Fibroblast of skin of left quadriceps (primary cell): ENCODE measurements around the gene C1RL.
A peak's percentile ranks its signal among the peaks of the same experiment; 100 is the strongest.

ENCODE experiments used
- DNase-seq, 2 experiments: peaks; one replicate each; pipeline ENCODE4 v3.0.0-alpha.2; 2013; ENCODE audit warnings: low read depth in 2 of 2

The C1RL gene, protein sequence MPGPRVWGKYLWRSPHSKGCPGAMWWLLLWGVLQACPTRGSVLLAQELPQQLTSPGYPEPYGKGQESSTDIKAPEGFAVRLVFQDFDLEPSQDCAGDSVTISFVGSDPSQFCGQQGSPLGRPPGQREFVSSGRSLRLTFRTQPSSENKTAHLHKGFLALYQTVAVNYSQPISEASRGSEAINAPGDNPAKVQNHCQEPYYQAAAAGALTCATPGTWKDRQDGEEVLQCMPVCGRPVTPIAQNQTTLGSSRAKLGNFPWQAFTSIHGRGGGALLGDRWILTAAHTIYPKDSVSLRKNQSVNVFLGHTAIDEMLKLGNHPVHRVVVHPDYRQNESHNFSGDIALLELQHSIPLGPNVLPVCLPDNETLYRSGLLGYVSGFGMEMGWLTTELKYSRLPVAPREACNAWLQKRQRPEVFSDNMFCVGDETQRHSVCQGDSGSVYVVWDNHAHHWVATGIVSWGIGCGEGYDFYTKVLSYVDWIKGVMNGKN

DNA sequence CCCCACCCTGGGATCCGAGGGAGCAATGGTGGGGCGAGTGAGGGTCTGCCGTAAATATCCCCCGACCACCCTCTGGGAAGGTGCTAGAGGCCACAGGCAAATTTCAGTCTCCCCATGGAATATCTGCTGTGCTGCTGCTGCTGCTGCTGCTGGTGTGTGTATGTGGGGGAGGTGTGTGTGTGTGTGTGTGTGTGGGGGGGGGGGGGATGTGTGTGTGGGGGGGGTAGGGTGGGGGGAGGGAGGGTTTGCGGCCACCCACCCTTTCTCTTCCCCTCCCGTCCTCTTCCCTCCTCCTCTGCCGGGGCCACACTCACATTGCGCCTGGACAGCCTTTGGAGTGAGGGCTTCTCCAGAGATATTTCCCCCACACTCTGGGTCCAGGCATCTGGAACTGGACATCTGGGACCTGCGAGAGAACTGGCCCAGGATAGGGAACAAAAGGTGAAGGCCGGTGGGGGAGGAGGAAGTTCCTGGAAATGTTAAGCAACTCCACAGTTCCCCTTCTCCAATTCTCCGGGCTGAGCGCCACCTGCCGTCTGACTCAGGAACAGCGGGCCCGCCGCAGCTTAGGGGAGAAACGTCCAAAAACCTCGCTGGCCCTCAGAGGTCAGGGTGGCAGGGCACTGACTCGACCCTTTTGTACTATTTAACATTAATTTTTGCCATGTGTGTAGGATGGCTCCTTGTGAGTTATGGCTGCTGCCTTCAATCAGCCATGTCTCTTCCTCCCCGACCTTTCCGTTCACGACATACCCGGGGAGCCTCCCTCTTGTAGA lies at the start of gene C1RL:
Gene C1RL (minus strand): TSS at position 419 of the 776 bp plus-strand sequence. CDS start 34 bp downstream, at position 385.
- DNase-seq: peak; percentile 75 to 76

DNA sequence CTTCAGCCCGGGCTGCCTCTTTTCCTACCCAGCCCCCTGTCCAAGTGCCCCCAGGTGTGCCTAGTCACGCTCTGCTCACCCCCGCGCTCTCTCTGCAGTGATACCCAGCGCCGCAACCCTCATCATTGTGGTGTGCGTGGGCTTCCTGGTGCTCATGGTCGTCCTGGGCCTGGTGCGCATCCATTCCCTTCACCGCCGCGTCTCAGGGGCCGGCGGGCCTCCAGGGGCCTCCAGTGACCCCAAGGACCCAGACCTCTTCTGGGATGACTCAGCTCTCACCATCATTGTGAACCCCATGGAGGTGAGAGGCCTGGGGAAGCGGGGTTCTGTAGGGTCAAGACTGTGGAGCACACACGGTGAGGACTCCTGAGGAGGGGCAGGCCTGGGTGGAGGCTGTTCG lies 48.4 kb upstream of the C1RL start:
- DNase-seq: no peak

DNA sequence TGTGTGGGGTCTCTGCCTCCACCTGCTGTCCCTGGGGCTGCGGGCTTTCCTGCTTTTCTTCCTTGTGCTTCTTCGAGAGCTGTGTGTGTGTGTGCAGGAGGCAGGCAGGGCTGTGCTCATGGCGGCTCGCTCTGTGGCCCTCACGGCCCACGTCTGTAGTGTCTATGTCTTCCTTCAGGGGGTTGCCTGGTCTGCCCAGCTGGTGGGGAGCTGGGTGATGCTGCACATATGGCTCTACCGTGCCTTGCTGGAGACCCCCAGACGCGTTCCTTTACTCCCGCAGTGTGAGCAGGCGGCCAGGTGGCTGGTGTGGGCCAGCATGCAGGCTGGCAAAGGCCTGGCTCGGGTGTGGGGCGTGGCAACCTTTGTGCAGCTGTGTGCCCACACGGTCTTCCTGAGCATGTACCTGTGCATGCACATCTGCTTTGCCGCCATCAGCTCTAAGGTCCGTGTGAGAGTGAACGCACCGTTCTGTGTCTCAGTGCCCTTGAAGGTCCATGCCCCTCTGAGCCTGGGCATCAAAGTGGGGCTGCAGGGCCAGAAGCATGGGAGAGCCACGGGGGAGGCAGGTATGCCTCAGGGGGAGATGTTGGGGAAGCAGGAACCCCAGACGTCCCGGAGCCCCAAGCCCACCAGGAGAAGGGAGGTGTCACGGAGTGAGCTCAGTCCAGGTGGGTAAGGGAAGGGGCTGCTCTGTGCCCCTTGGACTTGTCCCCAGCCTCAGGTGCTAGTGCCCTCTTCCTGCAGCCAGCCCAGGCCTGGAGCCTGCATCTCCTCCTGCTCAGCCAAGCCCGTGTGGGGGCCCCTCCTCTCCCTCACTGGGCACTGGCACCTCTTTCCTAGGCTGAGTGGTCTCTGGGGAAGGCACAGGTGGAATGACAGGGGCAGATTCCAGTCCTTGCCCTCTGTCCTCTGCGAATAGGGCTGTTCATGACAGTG lies 47.5 kb upstream of the C1RL start:
- no peak for DNase-seq

DNA sequence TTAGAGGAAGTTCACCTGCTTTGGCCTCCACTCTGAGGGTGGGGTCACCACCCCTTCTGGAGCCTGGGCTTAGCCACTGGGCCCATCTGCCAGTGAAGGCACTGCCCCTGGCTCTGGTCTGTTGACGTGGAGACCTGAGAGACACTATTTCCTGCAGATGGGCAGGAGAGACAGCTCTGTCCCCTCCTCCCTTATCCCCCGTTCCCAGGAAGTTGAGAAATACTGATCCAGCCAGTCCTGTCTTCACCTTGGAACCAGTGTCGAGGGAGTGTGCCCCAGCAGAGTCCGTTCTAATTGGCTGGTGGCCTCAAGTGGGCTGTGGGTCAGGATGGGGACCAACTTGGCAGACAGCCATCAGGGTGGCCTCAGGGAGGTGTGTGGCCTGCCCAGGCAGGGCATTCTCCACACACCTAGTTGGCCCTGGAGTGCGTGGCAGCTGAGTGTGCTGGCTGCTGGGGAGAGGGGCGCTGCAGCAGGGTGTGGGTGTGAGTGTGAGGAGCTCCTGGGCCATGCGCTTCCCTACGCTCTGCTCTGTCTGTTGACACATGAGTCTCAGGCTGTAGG lies 46.5 kb upstream of the C1RL start:
- no peak for DNase-seq

DNA sequence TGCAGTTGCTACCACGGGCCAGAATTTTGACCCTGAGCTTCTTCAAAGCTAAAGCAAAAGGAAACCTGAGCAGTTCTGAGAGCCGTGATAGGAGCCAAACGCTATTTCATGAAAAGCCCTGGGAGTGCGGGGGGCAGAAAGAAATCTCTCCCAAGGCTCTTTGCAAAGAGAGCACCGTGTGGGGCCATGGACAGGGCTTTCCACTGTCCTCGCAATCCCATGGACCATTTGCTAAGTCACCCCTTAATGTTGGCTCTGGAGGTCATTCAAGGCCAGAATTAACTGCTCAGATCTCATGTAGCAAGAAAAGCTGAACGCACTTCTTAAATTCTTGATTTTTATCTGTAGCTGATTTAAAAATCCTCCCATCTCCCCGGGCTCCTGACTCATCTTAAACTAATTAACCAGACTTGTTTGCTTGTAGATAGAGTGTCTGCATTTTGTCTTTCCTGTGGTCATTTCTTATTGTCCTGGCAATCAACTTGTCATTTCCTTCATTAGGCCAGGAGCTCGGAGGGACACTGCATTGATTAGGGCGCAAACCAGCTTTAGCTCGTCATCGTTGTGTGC lies 46.0 kb upstream of the C1RL start:
- no peak for DNase-seq

DNA sequence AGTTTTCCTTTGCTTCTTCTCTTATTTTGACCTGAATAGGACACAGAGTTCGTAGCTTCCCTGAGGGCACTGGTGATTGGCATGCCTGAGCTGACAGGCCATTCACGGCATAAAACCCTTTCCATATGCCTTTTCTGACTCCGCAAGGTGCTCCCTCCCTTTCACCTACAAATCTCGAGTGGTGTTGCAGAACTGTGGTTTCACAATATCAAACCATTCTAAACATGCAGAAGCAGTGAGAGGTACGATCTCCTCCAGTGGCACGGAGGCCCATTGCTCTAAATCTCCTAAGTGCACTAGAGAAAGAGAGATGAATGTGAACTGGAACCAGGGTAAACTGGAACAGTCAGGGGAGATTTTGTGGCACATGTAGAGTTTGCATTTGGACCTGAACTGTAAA lies 45.0 kb upstream of the C1RL start:
- no peak for DNase-seq

DNA sequence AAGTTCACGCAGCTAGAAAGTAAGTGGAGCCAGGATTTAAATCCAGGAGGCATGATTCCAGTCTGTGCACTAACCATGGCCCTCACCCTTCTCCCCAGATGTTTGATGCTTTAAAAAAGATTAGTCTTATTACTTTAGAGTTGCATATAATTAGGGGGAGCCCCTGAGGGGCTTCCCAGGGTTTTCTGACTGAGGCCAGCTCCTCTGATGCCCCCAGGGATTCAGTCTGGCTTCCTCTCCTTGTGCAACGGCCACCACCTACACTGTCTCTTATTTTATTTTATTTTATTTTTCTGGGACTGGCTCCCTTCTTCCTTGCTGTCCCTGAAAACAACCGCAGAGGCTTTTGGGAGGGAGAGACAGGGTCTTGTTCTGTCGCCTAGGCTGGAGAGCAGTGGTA lies 43.8 kb upstream of the C1RL start:
- DNase-seq: no peak

DNA sequence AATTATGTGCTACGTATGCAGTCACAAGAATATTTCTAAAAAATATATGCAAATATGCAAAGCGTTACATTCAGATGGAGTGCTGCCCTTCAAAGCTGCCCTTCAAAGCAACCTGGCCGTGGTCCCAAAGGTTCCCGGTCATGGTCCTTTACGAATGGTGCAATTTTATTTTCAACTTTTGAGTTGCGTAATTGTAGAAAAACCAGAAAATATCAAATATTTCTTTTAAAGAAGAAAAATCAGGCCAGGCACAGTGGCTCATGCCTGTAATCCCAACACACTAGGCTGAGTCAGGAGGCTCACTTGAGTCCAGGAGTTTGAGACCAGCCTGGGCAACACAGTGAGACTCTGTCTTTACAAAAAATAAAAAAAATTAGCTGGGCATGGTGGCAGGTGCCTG lies 42.5 kb upstream of the C1RL start:
- DNase-seq: no peak

DNA sequence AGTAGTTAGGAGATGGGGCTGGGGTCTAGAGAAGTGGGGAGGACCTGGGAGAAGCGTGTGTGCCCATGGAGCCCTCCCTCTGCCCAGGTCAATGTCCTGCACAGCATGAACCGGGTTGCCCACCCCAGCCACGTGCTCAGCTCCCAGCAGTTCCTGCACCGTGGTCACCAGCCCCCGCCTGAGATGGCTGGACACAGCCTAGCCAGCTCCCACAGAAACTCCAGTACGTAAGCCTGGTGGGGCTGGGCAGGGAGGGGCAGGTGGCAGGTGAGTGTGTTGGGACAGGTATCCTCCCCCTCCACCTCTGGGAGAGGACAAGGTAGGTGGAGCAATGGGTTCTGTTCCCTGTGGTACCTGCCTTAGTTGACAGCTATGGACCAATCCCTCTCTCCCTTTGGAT lies 41.8 kb upstream of the C1RL start:
- DNase-seq: no peak

DNA sequence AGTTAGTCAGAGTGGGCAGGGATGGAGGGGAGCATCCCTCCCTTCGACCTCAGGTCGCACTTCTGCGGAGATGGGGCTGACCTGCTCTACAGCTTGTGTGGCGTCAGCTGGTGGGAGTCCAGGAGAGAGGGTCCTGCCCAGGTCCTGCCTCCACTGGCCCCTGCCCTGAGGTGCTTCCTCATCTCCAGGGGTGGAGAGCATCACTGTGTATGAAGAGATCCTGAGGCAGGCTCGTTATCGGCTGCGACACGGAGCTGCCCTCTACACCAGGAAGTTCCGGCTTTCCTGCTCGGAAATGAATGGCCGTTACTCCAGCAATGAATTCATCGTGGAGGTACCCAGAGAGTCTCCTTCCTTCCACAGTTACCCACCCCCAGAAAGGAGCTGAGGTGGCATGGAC lies 41.3 kb upstream of the C1RL start:
- DNase-seq: no peak

DNA sequence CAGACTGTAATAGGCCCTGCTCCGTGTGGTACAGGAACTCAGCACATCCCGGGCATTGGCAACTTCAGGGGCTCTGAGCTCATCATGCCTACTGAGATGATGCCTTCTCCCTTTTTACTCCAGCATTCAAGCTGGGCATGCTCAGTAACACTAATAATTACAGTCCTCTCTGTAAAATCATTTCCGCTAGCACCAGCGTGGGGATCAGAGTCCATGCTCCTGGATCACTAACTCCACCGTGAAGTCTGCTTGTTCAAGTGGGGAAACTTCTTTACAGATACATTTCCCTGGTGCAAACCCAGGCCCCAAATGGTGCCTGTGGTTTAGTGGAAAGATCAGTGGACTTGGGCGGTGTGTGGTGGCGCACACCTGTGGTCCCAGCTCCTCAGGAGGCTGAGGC lies 37.9 kb upstream of the C1RL start:
- no peak for DNase-seq

DNA sequence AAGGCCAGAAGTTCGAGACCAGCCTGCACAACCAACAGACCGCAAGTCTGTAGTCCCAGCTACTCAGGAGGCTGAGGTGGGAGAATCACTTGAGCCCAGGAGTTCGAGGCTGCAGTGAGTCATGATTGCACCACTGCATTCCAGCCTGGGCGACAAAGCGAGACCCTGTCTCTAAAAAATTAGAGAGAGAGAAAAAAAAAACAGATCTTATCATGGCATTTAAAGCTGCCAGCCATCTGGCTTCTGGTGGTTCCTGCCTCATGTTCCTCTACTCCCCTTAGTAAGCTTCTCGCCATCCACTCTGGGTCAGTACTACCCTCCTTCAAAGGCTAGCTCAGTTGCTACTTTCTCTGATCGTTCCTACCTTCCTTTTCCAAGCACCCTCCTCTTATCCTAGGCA lies 37.2 kb upstream of the C1RL start:
- DNase-seq: no peak

DNA sequence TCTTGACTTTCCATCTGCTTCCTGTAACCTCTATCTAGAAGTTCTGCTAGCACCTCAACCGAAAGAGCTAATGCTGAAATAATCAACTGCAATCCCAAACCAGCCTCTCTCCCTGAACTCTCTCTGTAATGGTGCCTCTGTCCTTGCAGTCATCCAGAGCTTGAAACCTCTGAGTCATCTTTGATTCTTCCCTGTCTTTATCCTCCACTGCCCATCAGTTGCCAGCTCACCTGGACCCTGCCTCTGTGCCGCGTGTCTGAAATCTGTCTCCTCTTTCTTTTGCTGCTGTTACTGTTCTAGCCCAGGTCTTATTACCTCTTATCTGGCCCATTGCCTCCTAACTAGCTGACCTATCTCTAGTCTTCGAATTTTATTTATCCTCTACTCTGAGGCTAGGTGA lies 36.7 kb upstream of the C1RL start:
- no peak for DNase-seq

DNA sequence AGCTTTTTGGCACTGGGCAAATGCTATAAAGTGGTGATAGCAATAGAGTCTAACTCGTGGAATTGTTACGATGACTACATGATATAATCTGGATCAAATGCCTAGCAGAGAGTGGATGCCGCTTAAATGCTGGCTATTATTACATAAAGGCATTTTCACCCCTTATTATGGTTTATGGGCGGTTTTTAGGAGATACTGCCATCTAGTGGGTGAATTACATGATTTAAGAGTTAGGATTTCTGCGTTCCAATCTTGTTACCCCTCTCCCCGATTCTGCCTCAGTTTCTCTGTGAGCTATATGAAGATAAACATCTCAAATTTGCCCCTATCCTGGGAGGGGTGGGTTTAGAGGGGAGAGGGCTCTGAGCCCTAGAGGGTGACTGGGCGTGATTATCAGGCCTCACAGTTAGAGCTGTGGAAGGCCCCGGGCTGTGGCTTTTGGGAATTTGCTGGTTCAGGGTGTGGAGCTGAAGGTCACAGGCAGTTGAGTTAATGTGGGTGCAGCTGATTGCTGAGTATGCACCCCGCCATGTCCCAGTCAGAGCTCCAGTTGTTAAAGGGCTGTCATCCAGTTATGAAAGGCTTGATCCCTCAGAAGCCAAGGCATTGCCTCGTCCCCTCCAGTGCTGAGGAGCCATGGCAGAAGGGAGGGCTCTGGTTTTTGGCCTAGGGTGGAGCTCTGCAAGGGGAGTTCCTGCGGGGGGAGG lies 35.6 kb upstream of the C1RL start:
- peak in 1 of 2 experiments; percentile 7 for DNase-seq

DNA sequence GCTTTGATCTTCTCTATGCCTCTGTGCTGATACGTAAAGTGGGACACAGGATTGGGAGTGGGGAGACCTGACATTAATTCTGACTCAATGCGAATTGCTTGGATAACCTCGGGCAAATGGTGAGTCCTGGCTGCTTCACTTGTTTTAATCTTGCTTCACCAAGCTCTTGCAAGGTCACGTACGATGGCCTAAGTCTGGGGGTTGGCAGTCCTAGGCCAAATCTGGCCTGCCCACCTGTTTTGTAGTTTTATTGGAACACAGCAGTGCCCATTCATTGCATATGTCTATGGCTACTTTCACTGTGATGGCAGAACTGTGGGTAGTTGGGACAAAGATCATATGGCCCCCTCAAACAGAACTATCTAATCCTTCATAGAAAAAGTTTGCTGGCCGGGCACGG lies 34.5 kb upstream of the C1RL start:
- no peak for DNase-seq

DNA sequence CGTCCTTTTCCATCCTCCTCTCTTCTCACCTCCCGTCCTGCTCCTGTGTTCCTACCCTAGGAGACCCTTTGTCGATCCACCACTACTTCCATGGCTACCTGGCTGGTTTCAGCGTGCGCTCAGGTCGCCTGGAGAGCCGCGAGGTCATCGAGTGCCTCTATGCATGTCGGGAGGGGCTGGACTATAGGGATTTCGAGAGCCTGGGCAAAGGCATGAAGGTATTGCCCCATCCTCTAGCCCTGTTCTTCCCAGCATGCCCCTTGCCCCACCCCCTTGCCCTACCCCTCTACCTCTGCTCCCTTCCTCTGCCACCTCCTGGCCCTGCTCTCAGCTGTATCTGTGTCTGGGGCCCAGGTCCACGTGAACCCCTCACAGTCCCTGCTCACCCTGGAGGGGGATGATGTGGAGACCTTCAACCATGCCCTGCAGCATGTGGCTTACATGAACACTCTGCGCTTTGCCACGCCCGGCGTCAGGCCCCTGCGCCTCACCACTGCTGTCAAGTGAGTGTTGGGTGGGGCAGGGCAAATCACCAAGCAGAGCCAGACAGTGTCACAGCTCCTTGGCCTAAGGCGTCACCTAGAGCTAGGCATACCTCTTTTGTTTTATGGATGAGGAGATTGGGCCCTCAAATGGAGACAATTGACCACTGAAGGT lies 33.9 kb upstream of the C1RL start:
- DNase-seq: no peak

DNA sequence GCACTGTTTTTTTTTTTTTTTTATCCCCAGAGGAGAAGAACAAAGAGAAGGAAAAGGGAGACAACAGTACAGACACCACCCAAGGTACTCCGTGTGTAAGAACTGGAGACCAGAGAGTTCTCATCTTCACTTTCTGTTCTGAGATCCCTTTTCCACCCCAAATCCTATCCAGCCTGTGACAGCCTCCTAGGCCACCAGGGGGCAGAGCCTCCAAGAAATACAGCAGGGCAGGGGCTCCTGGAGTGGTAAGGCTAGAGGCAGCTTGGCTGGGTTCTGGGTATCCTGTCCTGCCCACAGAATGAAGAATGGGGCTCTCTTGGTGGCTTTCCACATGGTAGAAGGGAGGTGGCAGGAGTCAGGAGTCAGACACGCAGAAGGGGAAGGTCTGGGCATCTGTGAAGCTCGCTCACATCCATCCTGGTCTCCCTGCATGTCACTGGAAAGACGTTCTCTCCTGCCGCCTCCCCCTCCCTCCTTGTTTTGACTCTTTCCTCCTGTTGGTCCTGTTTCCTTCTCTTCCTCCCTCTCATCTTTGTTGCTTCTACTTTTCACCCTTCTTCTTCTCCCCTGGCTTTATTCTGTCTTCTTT lies 33.1 kb upstream of the C1RL start:
- DNase-seq: peak in 1 of 2 experiments; percentile 10

DNA sequence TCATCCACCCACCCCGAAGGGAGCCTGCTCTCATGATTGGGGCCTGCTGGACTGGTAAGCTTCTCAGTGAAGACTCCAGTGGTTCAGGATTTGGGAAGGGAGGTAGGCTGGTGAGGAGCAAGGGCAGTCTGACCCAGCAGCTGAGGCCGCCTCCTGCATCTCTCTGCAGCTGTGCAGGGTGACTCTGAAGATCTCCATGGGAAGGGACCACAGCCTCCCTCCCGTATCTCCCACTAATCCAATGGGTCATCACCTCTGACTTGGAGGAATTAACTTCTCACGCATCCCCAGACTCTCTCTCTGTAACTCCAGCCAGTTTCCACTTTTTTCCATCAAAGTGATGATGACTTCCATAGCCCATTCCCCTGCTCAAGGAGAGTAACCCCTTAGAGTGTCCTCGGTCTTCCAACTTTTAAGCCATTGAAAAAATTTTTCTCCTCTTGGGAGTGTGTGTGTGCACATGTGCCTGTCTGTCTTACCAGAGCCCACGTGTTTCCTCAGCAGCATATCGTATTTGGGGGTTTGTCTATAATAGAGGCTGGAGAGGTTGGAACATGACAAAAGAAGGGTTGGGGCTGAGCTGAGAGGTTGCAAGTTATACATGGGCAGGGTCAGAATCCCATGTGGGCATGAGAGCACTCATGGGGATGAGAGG lies 32.5 kb upstream of the C1RL start:
- DNase-seq: no peak

DNA sequence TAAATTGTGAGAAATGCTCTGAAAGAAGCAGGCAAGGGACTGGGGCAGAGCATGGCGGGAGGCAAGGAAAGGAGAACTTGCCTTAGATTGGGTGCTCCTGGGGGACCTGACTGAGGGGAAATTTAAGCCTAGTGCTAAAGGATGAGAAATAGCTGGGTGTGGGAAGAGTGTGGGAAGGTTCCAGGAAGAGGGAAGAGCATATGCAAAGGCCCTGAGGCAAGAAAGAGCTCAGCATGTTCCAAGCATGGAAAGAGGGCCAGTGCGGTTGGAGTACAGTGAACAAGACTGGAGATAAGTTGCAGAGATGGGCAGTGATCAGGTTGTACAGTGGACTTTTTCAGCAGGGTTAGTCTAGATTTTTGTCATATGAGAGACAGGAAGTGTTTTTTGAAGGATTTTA lies 30.2 kb upstream of the C1RL start:
- DNase-seq: no peak
